Small intestine (tissue), 7 donors: Measurements from ENCODE around the gene MBTD1. TPM values are rescaled to one million over a fixed set of nuclear protein-coding genes. Genes with fewer than 3 reads are reported as not detected.

Experiments
- DNase-seq, 2 donors: peaks; one replicate each; pipeline versions ENCODE4 v3.0.0 to v3.0.0-alpha.2; 2013
- FAIRE-seq: peaks from 2 replicates; lab custom pipeline; 2012; peaks lifted over from hg19 to GRCh38; lab: Jason Lieb, UNC
- H3K27ac ChIP-seq, 3 donors: one replicate each; pipeline ENCODE4 v1.5.1; 2013; ENCODE audit warnings: low read length in 2 of 3, mild to moderate bottlenecking in 2 of 3, control low read depth in 1 of 3, inconsistent platforms in 1 of 3, low read depth in 1 of 3, moderate library complexity in 1 of 3
- H3K27me3 ChIP-seq, 3 donors: one replicate each; pipeline ENCODE4 v1.6.1; 2013; ENCODE audit warnings: low read length in 3 of 3, inconsistent platforms in 1 of 3; ENCODE audit not compliant: control insufficient read depth in 3 of 3, insufficient read depth in 3 of 3
- H3K36me3 ChIP-seq, 3 donors: one replicate each; pipeline ENCODE4 v1.6.1; 2013; ENCODE audit warnings: low read length in 3 of 3, inconsistent platforms in 1 of 3, low read depth in 1 of 3, mild to moderate bottlenecking in 1 of 3, moderate library complexity in 1 of 3; ENCODE audit not compliant: control insufficient read depth in 3 of 3, insufficient read depth in 2 of 3
- H3K4me1 ChIP-seq, 3 donors: one replicate each; pipeline ENCODE4 v1.6.1; 2013; ENCODE audit warnings: low read length in 2 of 3, inconsistent platforms in 1 of 3, low read depth in 1 of 3, mild to moderate bottlenecking in 1 of 3, moderate library complexity in 1 of 3; ENCODE audit not compliant: control insufficient read depth in 3 of 3, insufficient read depth in 2 of 3
- H3K4me3 ChIP-seq, 3 donors: one replicate each; pipeline ENCODE4 v1.5.1; 2013; ENCODE audit warnings: low read length in 3 of 3, control low read depth in 1 of 3, inconsistent platforms in 1 of 3, low read depth in 1 of 3, mild to moderate bottlenecking in 1 of 3, moderate library complexity in 1 of 3
- H3K9me3 ChIP-seq, 2 donors: one replicate each; pipeline ENCODE4 v1.6.1; 2013; ENCODE audit warnings: low read depth in 1 of 2, low read length in 1 of 2; ENCODE audit not compliant: control insufficient read depth in 2 of 2, insufficient read depth in 1 of 2
- WGBS, 3 donors: extraction: QIAGEN DNeasy Blood & Tissue Kit; methylation state at CpG; one replicate each; pipeline ENCODE4 v1.1.7; 2013; 5-methylcytosine and 5-hydroxymethylcytosine counted together
- polyA plus RNA-seq, 4 donors: library from polyadenylated mRNA; stranded (reverse) in 3 of 4; unstranded in 1 of 4; fragments of 200-250 nt in 3 of 4; fragments of 120-200 nt in 1 of 4; gene quantifications; one replicate each; pipeline versions ENCODE4 v1.2.1 to v1.2.3, GENCODE V29; 2013
- donor health status: healthy with polysubstance abuse.
- donor health status: control.
- donor health status: control.
- donor health status: Bipolar disorder and iron deficiency.
- donor health status: healthy.

MBTD1 gene
- polyA plus RNA-seq, 4 donors = 5.7 to 32.9 (median 7.3) TPM

DNA sequence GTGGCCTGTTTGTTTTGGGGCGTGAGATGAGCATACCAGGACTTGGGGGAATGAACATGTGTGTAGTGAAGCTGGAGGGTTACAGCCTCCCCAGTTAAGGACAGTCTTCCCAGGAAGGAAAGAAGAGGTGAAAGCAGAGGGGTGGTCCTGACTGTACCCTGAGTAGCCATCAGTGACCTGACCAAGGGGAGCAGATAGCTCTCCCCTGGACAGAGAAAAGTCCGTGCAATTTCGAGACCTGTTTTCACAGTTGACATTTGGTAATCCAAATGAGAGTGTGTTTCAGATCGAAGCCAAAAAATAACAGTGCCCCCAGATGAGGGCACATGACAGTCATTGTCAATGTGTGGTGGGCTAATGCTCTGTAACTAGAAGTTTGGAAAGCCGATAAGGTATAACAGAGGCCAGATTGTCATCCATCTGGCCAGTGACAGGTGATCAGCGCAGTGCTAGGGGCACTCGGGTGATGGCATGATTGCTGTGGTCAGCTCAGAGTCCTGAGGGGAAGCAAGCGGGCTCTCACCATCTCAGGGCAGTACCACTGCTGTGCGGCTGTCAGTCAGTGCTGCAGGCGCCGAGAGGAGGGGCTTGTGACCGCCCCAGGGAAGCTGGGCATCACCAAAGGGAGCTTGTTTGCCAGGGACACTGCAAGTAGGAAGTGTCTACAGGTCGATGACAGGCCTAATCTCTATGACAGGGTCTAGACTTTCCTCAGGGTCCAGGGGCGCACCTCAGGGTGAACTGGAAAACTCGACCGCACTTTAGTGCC, 94.8 kb downstream of the MBTD1 start:
- 62 to 68% (median 66%) methylated on average over 16 of the region's 16 CpGs for WGBS, 3 donors
- FAIRE-seq (no peak), DNase-seq (no peak)
- Histone ChIP-seq H3K27me3 (no peaks in the 10 kb centered on the region), H3K27ac (peak overlapping the region; percentile 79 to 96 (median 91)), H3K4me1 (peaks cover 0 to 8% (median 0%) of the 10 kb centered on the region in 3 donors), H3K9me3 (no peaks in the 10 kb centered on the region), H3K36me3 (peaks cover 0 to 42% (median 3%) of the 10 kb centered on the region in 3 donors), H3K4me3 (peak overlapping the region in 2 of 3 donors; percentile 85 to 95)

- WGBS, 3 donors = 56 to 88% (median 87%) methylated on average over 3 of the region's 3 CpGs
- no peaks in the 10 kb centered on the region for H3K27me3 ChIP-seq
- H3K36me3 ChIP-seq = peaks cover 0 to 35% (median 10%) of the 10 kb centered on the region in 3 donors
- no peaks in the 10 kb centered on the region for H3K9me3 ChIP-seq
- H3K4me3 ChIP-seq = no peak overlapping the region
- no peak overlapping the region for H3K27ac ChIP-seq
- FAIRE-seq = no peak
- H3K4me1 ChIP-seq = peaks cover 0 to 8% (median 0%) of the 10 kb centered on the region in 3 donors
- no peak for DNase-seq
These were observed 98.3 kb downstream of the MBTD1 start for GRCh38 chr17:51161541-51161940.

GRCh38 chr17:51159604-51160003, 100.2 kb downstream of the MBTD1 start:
- DNase-seq (no peak), FAIRE-seq (no peak)
- Histone ChIP-seq H3K36me3 (peaks cover 0 to 37% (median 10%) of the 10 kb centered on the region in 3 donors), H3K27ac (no peak overlapping the region), H3K27me3 (no peaks in the 10 kb centered on the region), H3K4me1 (no peaks in the 10 kb centered on the region), H3K9me3 (no peaks in the 10 kb centered on the region), H3K4me3 (no peak overlapping the region)
- WGBS, 3 donors = 93 to 97% (median 96%) methylated on average over 3 of the region's 3 CpGs

- H3K4me3 ChIP-seq = no peak overlapping the region
- FAIRE-seq (no peak), DNase-seq (no peak)
- H3K27ac ChIP-seq = no peak overlapping the region
- H3K36me3 ChIP-seq = peaks cover 0 to 16% (median 10%) of the 10 kb centered on the region in 3 donors
- no peaks in the 10 kb centered on the region for H3K9me3 ChIP-seq
- WGBS, 3 donors = 96 to 99% (median 97%) methylated on average over 8 of the region's 8 CpGs
- H3K4me1 ChIP-seq = peaks cover 0 to 8% (median 0%) of the 10 kb centered on the region in 3 donors
- H3K27me3 ChIP-seq = no peaks in the 10 kb centered on the region
These were observed 104.4 kb downstream of the MBTD1 start for GRCh38 chr17:51155416-51155815.

DNA sequence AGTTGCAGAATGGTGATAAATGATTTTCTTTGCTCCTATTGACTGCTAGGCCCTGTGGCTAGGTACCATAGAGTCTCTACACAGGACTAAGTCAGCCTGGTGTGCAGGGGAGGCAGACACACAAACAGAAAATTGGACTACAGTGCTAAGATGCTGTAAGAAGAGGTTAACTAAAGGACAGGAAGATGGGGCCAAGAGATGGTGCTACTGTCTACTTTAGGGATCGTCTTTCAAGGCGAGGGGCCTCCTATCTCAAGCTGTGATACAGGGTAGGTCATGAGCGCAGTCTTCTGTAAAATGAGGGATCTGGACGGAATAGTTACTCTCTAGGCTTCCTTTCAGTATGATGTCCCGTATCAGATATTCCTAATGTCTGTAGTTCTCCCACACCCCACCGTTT, 105.7 kb downstream of the MBTD1 start:
- peaks cover 0 to 8% (median 0%) of the 10 kb centered on the region in 3 donors for H3K4me1 ChIP-seq
- peak overlapping the region in 1 of 3 donors; percentile 62 for H3K27ac ChIP-seq
- DNase-seq (no peak), FAIRE-seq (no peak)
- H3K9me3 ChIP-seq = no peaks in the 10 kb centered on the region
- peak overlapping the region; percentile 37 to 72 (median 50) for H3K4me3 ChIP-seq
- peaks cover 0 to 13% (median 9%) of the 10 kb centered on the region in 3 donors for H3K36me3 ChIP-seq
- WGBS, 3 donors = 5 to 8% (median 7%) methylated on average over 6 of the region's 6 CpGs
- H3K27me3 ChIP-seq = no peaks in the 10 kb centered on the region

DNA sequence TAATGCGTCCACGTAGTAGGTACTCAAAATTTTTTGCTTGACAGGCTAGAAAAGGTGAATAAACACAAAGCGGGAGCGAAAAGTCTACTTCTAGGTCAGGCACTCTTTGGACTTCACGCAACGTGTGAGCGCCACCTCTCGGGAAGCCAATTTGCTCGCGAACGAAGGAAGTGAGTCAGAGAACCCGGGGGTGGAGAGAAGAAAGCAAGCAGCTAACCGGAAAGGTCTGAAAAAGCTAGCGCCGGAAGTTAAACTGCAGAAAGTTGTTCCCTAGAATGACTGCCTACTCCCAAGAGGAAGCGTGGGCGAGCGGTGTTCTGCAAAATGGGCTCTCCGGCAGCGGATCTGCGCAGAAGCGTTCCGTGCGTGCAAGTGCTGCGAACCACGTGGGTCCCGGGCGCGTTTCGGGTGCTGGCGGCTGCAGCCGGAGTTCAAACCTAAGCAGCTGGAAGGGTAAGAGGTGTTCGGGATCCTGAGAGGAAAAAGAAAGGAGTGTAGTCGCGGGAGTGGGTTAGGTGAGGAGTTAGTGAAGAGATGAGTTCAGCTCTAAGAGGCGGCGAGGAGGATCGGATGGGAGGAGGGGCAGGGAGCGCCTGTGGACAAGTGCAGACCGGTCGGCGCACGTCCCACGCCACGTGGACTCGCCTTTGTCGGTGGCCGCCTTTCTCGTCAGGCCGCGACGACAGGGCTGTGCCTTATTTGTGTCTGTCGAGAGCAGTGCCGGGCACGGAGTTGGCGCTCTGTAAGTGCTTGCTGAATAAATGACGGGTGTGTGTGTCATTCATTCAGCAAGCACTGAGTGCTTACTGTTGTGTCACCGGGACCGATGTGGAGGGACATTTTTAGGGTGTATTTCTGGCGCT, 106.4 kb downstream of the MBTD1 start, which contains the start of gene NME1:
NME1 (plus strand) TSS at position 350 of the 863 bp plus-strand sequence. CDS start 2,096 bp downstream, outside the sequence.
- Histone ChIP-seq H3K27me3 (no peaks in the 10 kb centered on the region), H3K36me3 (peaks cover 0 to 10% (median 6%) of the 10 kb centered on the region in 3 donors), H3K4me3 (peak within 1 kb of the TSS; percentile 37 to 72 (median 50)), H3K27ac (peak within 1 kb of the TSS; percentile 58 to 91 (median 90)), H3K9me3 (no peaks in the 10 kb centered on the region), H3K4me1 (peaks cover 0 to 8% (median 0%) of the 10 kb centered on the region in 3 donors)
- WGBS, 3 donors = 0% methylated on average over 56 to 60 of the region's 60 CpGs
- DNase-seq (peak; percentile 98 to 100), FAIRE-seq (no peak)

GRCh38 chr17:51152766-51153209, 107.1 kb downstream of the MBTD1 start:
- no peaks in the 10 kb centered on the region for H3K27me3 ChIP-seq
- peaks cover 0 to 8% (median 0%) of the 10 kb centered on the region in 3 donors for H3K4me1 ChIP-seq
- 11 to 17% (median 16%) methylated on average over 8 of the region's 8 CpGs for WGBS, 3 donors
- H3K36me3 ChIP-seq = peaks cover 0 to 8% (median 6%) of the 10 kb centered on the region in 3 donors
- no peak for DNase-seq
- FAIRE-seq = no peak
- H3K27ac ChIP-seq = peak overlapping the region; percentile 58 to 91 (median 90)
- no peaks in the 10 kb centered on the region for H3K9me3 ChIP-seq
- H3K4me3 ChIP-seq = peak overlapping the region in 1 of 3 donors; percentile 42

GRCh38 chr17:51150932-51151331, 108.9 kb downstream of the MBTD1 start:
- no peaks in the 10 kb centered on the region for H3K27me3 ChIP-seq

More at GRCh38 chr17:51150932-51151331, 108.9 kb downstream of the MBTD1 start:
- FAIRE-seq (no peak), DNase-seq (no peak)
- Histone ChIP-seq H3K4me3 (no peak overlapping the region), H3K4me1 (peaks cover 0 to 12% (median 0%) of the 10 kb centered on the region in 3 donors), H3K27ac (no peak overlapping the region), H3K9me3 (no peaks in the 10 kb centered on the region), H3K36me3 (no peaks in the 10 kb centered on the region)
- WGBS, 3 donors = 85 to 90% (median 88%) methylated on average over 5 of the region's 5 CpGs
